HG03135 (cell line): Measurements from ENCODE around the gene SLC51B.
"Not testable (repeated sequence)": the region's sequence is repeated elsewhere in the genome, so short reads cannot be mapped to it uniquely, and the experiment has no call there.

Experiments used
- ATAC-seq: cut with Tn5 transposase; IDR thresholded peaks from one replicate; pipeline ENCODE4 v1.9.1; 2021; ENCODE audit warnings: mild to moderate bottlenecking, moderate library complexity; ENCODE audit not compliant: unreplicated experiment

Gene SLC51B

DNA sequence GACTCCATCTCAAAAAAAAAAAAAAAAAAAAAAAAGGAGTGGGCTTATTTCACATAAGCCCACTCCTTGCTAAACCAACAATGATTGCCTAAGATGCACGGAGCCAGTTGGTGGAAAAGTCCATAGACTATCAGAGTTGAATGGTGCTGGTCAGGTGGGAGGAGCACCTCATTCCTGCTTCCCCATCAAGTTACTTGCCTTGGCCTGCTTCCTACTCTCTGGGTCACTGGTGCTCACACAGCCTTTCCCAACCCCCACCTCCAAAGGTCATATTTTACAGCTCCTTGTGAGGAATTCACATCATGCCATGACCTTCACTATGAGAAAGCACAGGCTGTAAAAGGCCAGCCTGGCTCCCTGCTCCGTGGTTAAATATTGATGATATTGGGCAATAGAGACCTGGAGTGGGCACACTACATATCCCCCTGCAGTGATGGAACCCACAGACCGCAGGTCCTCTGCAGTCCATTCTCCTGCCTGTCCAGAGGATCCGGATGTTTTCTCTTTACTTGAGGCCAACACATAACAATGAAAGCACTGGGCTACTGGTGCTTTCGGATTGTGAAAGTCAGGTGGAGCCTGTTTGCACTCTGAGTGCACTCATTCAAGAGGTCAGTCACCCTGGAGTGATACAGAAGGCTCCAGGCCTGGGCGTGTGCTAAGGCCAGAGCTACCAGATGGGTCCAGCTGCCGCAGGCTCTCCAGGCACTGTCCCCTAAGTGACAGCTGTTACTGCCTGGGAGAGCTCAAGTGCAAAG, at the start of gene SLC51B:
SLC51B (plus strand) TSS at position 664 of the 758 bp plus-strand sequence. CDS start 4,618 bp downstream, outside the sequence.
- ATAC-seq: no peak

DNA sequence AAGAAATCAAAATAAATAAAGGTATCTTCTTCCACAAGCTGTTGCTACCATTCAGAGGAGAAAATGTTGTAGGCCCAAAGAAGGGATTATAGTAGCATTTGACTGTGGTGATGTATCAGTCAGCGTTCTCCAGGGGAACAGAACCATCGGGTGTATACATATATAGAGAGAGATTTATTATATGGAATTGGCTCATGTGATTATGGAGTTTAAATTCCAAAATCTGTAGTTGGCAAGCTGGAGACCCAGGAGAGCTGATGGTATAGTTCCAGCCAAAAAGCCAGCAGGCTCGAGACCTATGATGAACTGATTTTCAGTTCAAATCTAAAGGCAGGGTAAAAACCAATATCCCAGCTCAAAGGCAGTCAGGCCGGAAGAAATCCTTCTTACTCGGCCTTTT, 48.1 kb upstream of the SLC51B start:
- ATAC-seq: no peak

DNA sequence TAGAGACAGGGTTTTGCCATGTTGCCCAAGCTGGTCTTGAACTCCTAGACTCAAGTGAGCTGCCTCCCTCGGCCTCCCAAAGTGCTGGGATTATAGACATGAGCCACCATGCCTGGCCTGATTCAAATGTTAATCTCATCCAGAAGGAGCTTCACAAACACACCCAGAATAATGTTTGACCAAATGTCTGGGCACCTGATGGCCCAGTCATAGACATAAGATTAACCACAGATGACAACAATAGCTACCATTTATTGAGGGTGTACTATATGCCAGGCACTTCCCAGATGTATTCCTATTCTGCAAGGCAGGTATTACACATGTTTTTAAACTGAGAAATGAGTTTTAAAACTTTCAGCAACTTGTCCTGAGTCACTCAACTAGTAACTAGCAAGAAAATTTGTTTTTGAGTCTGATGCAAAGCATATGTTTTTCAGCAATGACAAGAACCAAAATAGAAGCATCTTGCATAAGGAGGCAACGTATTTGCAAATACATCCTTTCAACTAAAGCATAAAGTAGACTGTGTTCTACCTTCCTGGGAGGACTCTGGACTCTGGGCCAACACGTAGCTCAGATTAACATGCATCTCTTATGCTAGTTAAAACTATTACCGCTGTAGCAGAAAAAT, 47.3 kb upstream of the SLC51B start:
- no peak for ATAC-seq

DNA sequence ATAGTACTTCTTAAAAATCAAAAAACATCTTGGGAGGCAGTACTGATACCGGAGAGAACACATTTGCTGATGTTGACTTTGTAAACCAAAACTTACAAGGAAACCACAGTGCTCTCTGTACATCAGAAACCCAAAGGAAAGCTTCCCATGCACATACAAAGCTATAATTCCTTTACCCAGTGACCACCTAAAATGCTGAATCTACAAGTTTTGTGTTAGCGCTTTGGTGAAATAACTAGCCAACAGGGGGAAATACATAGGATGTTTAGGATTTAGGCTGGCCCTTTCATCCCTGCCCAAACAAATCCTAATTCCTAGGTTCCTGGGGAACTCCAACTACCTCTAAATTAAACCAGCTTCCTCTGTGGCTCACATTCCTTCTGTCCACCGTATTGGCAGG, 40.2 kb upstream of the SLC51B start:
- no peak for ATAC-seq

DNA sequence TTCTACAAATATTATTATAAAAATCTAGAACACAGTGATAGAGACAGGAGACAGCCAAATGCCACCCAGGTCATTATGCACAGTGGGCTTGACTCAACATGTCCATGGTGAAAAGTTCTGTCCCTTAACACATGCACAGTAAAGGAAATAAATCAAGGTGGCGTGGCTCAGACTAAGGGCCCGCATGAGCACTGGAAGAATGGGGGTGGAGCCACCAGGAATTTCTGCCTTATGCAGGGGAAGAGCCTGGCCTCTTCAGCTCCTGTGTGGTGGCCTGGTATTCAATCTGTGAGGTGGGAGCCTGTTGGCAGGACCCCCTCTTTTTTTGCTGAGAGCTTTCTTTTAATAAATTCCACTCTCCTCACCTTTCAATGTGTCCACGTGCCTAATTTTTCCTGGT, 38.3 kb upstream of the SLC51B start:
- no peak for ATAC-seq

DNA sequence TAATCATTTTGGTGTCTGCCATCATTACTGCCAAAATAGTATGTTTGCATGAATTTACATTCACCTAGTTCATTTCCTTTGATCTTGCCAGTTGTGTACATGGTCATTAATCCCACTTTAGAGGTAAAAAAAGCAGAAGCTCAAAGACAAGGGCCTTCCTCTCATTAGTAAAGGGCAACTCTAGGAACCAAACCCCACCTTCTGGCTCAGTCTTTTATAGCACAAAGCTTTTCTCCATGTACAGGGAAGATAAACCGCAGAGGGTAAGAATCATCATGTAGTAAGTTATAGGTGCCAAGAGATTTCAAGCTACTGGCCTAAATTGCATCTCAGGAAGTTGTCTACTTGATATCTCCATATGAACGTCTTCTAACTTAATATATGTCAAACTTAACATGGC, 36.2 kb upstream of the SLC51B start:
- no peak for ATAC-seq

DNA sequence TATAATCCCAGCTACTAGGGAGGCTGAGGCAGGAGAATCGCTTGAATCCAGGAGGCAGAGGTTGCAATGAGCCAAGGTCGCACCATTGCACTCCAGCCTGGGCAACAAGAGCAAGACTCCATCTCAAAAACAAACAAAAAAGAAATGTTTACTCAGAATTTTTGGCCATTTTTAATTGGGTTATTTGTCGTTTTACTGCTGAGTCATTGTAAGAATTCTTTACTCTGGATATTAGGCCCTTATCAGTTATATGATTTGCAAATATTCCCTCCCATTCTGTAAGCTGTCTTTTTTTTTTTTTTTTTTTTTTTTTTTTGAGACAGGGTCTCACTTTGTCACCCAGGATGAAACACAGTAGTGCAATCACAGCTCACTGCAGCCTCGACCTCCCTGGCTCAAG, 34.0 kb upstream of the SLC51B start:
- not testable (repeated sequence) for ATAC-seq

DNA sequence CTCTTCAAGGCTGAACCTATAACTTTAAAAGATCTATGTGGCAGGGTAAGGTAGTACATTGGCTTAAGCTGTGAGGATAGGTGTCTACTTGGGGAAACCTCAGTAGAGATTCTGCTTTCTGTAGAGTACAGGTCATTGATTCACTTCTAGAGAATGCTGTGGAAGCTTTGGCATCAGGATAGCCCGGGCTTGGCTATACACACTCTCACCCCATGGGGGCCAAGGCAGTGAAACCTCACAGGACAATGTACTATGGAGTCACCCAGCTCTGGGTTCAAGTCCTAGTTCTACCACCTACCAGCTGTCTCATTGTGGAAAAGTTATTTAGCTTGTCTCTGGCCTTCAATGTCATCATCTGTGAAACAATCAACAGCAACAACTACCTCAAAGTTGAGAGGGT, 24.8 kb upstream of the SLC51B start:
- ATAC-seq: no peak

DNA sequence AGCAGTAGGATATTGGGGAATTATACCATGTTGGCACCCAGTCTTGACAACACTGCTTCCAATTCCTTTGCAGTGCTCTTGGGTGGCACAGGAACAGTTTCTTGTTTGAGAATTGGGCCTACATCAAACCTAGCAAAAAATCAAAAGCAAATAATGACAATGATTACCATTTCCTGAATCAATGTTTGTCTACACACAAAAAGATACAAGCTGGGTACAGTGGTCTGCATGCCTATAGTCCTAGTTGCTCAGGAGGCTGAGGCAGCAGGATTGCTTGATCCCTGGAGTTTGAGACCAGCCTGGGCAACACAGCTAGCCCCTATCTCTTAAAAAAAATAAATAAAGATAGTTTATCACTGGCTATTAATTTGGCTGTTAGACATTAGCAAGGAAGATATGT, 23.7 kb upstream of the SLC51B start:
- no peak for ATAC-seq

DNA sequence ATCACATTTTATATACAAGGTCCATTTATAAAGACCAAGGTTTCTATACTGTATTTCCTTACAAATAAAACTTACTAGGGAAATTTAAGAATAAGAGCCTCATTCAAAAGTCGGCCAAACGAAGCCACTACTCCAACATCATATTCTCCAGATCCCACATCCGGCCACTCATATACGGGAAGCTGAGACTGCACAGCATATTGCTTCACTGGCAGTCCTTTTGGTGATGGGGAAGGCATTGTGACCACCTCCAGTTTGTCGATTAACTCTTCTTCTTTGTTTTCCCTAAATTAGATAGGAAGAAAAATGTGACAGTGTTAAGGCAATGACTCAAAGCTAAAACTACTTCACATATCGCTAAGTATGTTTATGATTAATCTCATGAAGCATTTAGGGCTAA, 18.4 kb upstream of the SLC51B start:
- no peak for ATAC-seq

DNA sequence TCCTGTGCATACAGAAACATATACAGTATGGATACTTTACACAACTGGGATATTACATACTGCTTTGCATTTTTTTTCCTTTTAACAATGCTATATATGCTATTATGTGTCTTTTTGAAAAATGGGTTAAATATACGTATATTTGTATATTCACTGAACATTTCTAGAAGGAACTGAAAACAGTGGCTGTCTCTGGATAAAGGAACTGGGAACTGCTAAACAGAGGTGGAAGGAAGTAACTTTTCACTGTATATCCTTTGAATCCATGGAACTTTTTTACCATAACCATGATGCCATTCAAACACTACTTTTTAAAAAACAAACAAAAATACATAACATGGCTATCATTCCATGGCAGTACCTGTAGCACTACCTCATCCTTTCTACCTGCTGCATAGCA, 17.6 kb upstream of the SLC51B start:
- ATAC-seq: no peak

DNA sequence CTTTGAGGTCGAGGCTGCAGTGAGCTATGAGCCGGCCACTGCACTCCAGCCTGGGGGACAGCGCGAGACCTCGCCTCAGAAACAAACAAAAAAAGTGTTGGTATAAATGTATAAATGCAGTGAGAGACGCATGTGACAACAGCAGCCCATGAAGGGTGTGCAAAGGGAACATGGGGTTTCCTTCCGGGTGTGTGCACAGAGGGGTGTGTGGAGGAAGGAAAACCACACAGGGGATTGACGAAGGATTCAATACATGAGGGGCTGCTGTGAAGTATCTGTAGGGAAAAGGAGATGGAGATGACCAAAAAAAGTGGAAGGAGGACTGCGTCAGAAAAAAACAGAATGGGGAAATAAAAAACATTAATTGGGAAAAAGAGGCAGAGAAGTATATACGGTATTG, 16.8 kb upstream of the SLC51B start:
- no peak for ATAC-seq

DNA sequence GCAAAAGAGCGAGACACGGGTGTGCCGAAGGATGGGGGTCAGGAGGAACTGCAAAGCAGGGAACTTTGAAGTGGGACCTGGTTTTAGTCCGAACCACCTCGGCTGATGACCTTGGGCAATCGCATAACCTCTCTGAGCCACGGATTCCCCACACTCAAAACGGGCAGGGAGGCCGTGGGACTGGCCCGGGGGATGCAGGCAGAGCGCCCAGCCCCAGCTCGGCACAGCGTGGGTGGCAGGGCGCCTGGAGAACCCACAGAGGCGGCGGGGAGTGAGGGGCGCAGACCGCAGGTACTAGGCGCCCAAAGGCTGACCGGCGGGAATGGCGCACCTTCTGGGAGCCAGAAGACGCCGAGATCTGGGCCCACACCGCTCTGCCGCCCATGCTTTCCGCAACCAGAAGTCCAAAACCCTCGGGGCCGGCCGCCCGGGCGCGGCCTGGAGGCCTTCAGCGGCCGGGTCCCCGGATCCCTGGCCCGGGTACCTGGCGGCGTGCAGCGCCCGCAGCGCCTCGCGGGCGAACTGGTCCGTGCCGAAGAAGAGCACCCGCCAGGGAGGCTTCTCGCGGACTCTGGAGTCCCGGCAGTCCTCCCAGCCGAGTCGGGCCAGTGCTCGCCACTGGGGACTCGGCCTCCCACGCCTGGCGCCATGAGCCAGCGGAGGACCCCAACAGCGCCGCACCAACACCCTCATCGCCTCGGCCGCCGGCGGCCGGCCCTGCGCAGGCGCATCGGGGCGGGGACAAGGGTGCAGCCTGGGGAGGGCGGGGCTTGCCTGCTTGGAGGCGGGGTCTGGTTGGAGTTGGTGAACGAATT, 16.1 kb upstream of the SLC51B start, which contains the start of gene MTFMT:
MTFMT (minus strand) TSS at position 719 of the 815 bp plus-strand sequence; CDS start at position 693, 26 bp downstream.
- ATAC-seq: peak; percentile 73

DNA sequence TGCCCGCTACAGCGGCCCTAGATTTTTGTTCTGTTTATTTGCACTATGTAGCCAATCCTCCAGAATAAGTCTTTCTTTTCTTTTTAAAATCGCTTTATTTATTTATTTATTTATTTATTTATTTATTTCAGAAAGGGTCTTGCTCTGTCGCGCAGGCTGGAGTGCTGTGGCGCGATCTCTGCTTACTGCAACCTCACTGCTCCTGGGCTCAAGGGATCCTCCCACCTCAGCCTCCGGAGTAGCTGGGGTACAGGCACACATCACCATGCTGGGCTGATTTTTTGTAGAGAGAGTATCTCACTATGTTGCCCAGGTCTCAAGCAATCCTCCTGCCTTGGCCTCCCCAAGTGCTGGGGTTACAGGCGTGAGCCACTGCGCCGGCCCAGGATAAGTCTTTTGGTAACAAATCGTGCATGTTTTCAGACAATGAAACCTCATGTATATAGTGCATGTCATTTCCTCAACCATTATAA, 15.4 kb upstream of the SLC51B start:
- no peak for ATAC-seq

DNA sequence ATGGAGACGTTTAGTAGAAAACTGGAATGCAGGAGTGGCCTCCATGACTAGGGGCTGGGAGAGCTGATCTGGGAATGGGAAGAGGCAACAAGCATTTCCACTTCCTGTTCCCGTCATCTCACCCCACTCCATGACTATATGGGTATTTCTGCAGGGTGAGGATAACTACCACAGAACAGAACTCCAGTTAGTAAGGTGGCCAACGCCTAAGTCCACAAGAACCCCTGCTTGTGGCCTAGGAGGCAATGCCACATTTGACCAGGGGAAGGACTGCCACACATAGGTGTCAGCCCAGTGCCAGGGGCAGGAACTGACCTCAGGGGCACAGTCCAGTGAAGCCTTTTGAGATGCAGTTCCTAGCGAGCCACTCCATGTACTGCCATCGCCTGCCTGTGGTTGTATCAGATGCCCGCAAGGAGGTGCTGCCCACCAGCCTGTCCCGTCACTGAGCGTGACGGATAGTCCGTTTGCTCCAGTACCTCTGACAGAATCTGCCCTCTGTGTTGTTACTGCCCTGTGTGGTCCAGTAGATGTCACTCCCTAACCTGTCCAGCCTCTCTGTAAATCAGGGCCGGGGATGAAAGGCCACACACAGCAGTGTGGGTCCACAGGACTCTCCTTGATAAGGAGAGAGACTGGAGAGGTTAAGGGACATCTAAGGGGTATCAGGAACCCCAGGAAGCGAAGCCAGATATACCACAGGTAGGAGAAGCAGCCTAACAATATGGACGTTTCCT, 12.2 kb upstream of the SLC51B start:
- no peak for ATAC-seq

DNA sequence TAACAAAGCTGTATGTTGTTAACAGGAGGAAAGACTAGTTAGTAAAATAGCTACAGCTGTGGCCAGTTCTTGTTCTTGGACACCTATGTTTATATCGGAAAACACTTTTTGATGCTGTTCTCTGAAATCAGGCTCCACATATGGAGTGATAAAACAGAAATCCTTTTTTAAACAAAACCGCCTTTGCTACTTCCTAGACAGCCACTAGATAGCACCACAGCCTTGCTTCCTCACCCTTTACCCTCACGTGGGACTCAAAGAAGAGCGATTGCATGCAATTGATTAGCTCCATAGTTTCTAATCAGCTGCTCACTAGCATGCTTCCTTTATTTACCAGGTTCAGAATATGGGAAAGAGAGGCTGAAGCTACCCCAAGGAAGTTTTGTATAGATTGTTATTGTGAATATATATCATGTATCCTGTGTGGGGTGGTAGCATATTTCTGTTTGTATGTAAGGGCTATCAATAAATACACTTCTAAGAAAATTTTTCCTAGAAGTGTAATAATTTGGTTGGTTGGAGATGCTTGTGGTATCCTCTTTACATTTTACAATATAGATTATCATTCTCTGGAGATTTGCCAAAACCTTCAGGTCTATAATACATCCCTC, 11.4 kb upstream of the SLC51B start:
- ATAC-seq: no peak

DNA sequence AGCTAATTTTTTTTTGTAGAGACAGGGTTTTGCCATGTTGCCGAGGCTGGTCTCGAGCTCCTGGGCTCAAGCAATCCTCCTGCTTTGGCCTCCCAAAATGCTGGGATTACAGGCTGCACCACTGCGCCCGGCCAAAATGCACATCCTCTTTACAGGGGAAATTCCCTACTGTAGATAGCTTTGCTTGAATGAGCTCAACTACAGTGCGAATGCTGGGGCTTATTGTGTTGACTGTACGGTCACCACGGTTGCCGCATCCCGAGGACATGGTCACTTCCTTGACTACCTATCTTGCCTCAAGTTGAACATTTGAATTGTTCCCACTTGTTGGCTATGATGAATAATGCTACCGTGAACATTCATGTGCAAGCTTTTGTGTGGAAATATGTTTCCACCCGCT, 10.5 kb upstream of the SLC51B start:
- no peak for ATAC-seq

DNA sequence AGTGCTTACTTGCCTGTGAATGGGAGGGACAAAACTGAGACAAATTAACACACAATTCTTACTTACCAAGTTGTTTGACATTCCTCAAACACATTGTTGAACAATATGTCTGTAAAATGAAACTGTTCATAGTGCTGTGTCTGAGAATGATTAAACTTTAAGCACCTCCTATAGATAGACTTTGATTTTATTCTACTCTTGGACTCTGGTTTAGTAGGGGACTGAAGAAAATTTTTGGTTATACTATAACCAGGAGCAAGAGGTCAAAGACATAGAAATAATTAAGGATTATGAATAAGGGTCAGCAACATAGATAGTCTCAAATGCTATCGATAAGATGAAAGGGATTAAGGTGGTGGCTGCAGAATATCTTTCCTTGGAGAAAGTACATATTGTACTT, 7.9 kb upstream of the SLC51B start:
- no peak for ATAC-seq

DNA sequence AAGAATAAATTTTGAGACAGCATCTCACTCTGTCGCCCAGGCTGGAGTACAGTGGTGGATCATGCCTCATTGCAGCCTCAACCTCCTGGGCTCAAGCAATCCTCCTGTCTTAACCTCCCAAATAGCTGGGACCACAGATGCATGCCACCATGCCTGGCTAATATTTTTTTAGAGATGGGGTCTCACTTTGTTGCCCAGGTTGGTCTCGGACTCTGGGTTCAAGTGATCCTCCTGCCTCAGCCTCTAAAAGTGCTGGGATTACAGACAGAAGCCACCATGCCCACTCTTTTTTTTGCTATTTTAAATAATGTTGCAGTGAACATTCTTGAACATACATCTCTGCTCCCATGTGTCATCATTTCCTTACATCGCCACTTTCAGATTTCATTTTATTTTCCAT, 6.8 kb upstream of the SLC51B start:
- no peak for ATAC-seq

DNA sequence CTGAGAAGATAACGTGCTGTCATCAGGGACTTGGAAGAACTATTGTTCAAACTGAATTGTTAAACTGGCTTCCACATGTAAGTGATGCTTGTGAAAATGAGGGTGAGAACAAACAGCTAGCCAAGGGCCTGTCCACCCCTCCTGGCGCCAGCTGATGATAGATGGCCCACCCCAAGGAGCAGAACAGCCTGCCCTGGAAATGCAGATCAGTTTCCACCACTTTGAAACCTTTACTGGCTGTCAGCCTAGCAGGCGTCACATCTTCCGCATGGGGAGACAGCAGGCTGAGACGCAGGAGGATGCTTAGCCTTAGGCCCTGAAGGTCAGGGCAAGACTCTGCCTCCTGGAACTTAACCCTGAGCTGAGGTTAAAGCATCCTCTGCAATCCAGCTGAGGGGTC, 6.4 kb upstream of the SLC51B start:
- ATAC-seq: no peak

DNA sequence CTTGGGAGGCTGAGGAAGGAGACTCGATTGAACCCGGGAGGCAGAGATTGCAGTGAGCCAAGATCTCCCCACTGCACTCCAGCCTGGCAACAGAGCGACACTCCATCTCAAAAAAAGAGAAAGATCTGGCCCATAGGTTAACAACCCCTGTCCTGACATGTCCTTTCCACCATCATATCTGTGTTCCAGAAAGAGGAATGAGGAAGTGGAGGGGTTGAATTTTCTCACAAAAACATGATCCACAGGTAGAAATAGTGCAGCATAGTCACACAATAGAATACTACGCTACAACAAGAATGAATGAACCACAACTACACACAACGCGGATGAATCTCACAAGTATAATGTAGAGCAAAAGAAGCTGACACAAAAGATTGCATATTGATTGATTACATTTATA, 4.7 kb upstream of the SLC51B start:
- no peak for ATAC-seq
